ENCODE measurements around the gene NARS2.

Gene NARS2

DNA sequence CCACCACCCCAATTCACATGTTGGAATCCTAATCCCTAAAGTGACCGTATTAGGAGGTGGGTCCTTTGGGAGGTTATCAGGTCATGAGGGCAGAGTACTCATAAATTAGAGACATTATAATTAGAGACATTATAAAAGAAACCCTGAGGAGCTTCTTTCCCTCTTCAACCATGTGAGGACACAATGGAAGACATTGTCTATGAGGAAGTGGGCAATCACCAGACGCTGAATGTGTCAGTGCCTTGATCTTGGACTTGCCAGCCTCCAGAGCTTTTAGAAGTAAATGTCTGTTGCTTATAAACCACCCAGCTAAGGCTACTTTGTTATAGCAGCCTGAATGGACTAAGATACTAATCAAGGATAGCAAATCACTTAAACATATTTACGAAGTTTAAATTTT is 171.8 kb downstream of the NARS2 start:
- Histone ChIP-seq H3K4me3 (ENCODE audit: low read depth in 1 of 2, low read length in 2 of 2) (no peak overlapping the region), H3K9me3 (ENCODE audit: control insufficient read depth in 1 of 2, low read length in 2 of 2) (no peaks in the 10 kb centered on the region), H3K27ac (ENCODE audit: low read length) (no peak overlapping the region), H3K4me1 (ENCODE audit: control insufficient read depth in 1 of 2, insufficient read depth in 2 of 2, low read length in 2 of 2) (peaks cover 0 to 13% of the 10 kb centered on the region in 2 donors), H3K36me3 (ENCODE audit: control insufficient read depth in 1 of 2, insufficient read depth in 2 of 2, low read length in 2 of 2) (no peaks in the 10 kb centered on the region), H3K27me3 (ENCODE audit: low read depth, low read length) (no peaks in the 10 kb centered on the region)

DNA sequence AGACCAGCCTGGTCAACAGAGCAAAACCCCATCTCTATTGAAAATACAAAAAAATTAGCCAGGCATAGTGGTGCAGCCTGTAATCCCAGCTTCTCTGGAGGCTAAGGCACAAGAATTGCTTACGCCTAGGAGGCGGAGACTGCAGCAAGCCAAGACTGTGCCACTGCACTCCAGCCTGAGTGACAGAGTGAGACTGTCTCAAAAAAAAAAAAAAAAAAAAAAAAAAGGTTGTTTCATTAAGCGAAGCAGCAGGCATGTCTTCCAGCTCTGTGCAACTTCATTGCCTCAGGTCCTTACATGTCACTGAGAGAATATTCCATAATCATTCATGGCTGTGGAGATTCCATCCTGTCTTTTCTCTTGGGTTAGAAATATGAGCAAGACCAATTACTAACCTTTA is 174.0 kb downstream of the NARS2 start:
- H3K27me3 ChIP-seq (ENCODE audit: low read depth, low read length), result no peaks in the 10 kb centered on the region
- H3K4me1 ChIP-seq (ENCODE audit: control insufficient read depth in 1 of 2, insufficient read depth in 2 of 2, low read length in 2 of 2), result peaks cover 0 to 13% of the 10 kb centered on the region in 2 donors
- no peaks in the 10 kb centered on the region for H3K36me3 ChIP-seq (ENCODE audit: control insufficient read depth in 1 of 2, insufficient read depth in 2 of 2, low read length in 2 of 2)
- H3K9me3 ChIP-seq (ENCODE audit: control insufficient read depth in 1 of 2, low read length in 2 of 2), result no peaks in the 10 kb centered on the region
- no peak overlapping the region for H3K27ac ChIP-seq (ENCODE audit: low read length)
- no peak overlapping the region for H3K4me3 ChIP-seq (ENCODE audit: low read depth in 1 of 2, low read length in 2 of 2)

DNA sequence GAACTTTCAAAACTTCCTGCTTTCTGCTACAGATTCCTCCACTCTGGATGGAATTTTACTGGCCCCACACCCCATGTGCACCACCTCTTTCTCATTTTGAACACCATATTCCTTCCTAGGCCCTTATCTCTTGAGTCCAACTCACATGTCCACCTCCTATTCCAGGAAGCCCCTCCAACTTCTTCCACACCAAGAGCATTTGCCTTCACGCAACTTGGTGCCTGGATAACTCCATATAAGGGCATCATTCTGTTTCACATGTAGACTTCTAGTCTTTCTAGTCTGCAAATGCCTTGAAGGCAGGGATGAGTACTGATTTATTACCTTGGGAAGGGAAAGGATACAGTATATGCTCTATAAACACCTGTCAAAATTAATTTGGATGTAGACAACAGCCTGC is 174.5 kb downstream of the NARS2 start:
- H3K4me3 ChIP-seq (ENCODE audit: low read depth in 1 of 2, low read length in 2 of 2), result no peak overlapping the region
- H3K9me3 ChIP-seq (ENCODE audit: control insufficient read depth in 1 of 2, low read length in 2 of 2), result no peaks in the 10 kb centered on the region

DNA sequence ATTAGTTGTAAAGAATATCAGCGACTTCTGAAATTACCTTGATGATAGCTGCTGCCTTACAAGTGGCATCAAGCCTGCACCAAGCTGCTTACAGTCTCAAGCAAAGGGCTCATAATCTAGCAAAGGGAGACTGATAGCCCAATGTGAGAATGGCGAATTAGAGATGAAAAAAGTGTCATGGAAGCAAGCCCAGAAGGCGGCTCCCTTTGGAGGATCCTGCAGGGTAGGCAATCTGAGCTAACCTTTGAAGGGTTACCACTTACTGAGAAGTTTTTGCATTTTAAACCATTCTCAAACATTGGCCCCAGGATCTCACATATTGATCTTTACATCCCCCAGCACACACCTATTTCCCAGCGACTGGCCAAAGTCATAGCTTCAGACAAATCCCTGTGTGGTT is 175.5 kb downstream of the NARS2 start:
- Histone ChIP-seq H3K4me1 (ENCODE audit: control insufficient read depth in 1 of 2, insufficient read depth in 2 of 2, low read length in 2 of 2) (peaks cover 0 to 13% of the 10 kb centered on the region in 2 donors), H3K36me3 (ENCODE audit: control insufficient read depth in 1 of 2, insufficient read depth in 2 of 2, low read length in 2 of 2) (no peaks in the 10 kb centered on the region), H3K27ac (ENCODE audit: low read length) (no peak overlapping the region)

More for the DNA sequence above, 174.5 kb downstream of the NARS2 start:
- no peak overlapping the region for H3K27ac ChIP-seq (ENCODE audit: low read length)
- no peaks in the 10 kb centered on the region for H3K27me3 ChIP-seq (ENCODE audit: low read depth, low read length)
- H3K36me3 ChIP-seq (ENCODE audit: control insufficient read depth in 1 of 2, insufficient read depth in 2 of 2, low read length in 2 of 2), result no peaks in the 10 kb centered on the region
- peaks cover 0 to 13% of the 10 kb centered on the region in 2 donors for H3K4me1 ChIP-seq (ENCODE audit: control insufficient read depth in 1 of 2, insufficient read depth in 2 of 2, low read length in 2 of 2)

DNA sequence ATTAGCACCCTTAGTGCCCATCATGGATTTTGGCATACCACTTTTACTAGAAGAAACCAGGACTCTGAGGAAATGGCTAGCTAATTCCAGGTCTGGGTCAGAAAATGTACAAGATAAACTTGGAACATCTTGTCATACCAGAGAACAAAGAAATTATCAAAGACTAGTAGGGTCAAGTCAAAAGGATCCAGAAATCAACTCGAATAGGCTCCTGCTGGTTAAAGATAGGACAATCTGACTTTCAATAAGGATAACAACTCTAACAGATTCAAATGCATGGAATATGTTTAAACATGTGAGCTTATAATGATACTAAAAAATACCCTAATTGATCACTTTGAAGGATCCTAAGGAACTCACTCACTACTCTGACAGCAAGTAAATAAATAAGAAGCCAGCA is 175.9 kb downstream of the NARS2 start:
- H3K4me3 ChIP-seq (ENCODE audit: low read depth in 1 of 2, low read length in 2 of 2), result no peak overlapping the region
- peaks cover 0 to 13% of the 10 kb centered on the region in 2 donors for H3K4me1 ChIP-seq (ENCODE audit: control insufficient read depth in 1 of 2, insufficient read depth in 2 of 2, low read length in 2 of 2)
- H3K27me3 ChIP-seq (ENCODE audit: low read depth, low read length), result no peaks in the 10 kb centered on the region
- H3K9me3 ChIP-seq (ENCODE audit: control insufficient read depth in 1 of 2, low read length in 2 of 2), result no peaks in the 10 kb centered on the region
- H3K27ac ChIP-seq (ENCODE audit: low read length), result no peak overlapping the region
- no peaks in the 10 kb centered on the region for H3K36me3 ChIP-seq (ENCODE audit: control insufficient read depth in 1 of 2, insufficient read depth in 2 of 2, low read length in 2 of 2)

More for the DNA sequence above, 175.5 kb downstream of the NARS2 start:
- Histone ChIP-seq H3K27me3 (ENCODE audit: low read depth, low read length) (no peaks in the 10 kb centered on the region), H3K9me3 (ENCODE audit: control insufficient read depth in 1 of 2, low read length in 2 of 2) (no peaks in the 10 kb centered on the region), H3K4me3 (ENCODE audit: low read depth in 1 of 2, low read length in 2 of 2) (no peak overlapping the region)

DNA sequence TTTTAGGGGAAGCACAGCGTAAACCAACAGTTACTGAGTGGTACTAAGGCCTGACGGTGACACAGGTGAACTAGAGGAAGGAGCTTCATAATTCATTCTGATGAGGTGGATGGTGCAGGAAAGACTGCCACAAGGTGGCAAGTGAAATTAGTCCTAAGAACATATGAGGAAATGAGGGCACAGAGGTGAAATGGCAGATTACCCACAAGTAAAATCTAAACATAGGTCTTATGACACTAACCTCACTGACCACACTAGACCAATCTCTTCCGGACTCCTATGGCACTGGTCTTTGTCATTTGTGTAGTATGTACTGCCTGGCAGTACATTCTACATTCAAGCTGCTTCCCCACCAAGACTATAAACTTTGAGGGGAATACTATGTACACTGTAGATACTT is 177.3 kb downstream of the NARS2 start:
- Histone ChIP-seq H3K4me3 (ENCODE audit: low read depth in 1 of 2, low read length in 2 of 2) (no peak overlapping the region), H3K4me1 (ENCODE audit: control insufficient read depth in 1 of 2, insufficient read depth in 2 of 2, low read length in 2 of 2) (peaks cover 0 to 13% of the 10 kb centered on the region in 2 donors), H3K27ac (ENCODE audit: low read length) (no peak overlapping the region), H3K9me3 (ENCODE audit: control insufficient read depth in 1 of 2, low read length in 2 of 2) (no peaks in the 10 kb centered on the region), H3K36me3 (ENCODE audit: control insufficient read depth in 1 of 2, insufficient read depth in 2 of 2, low read length in 2 of 2) (no peaks in the 10 kb centered on the region), H3K27me3 (ENCODE audit: low read depth, low read length) (no peaks in the 10 kb centered on the region)

DNA sequence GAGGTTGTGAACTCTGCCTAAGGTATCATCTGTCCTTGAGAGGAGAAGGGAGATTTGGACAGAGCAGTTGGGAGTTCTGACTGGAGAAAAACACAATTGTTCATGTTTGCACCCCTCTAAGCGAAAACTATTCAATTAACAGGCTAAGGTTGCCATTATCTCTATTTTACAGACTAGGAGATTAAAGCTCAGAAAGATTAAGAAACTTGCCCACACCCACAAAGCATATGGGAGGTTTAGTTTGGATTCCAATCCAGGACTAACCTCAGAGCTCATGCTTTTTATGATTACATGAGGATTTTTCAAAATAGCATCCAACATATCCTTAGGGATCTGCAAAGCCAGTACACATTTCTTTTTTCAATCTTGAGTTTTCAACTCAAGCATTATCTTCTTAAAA is 179.1 kb downstream of the NARS2 start:
- H3K27ac ChIP-seq (ENCODE audit: low read length), result no peak overlapping the region
- H3K4me1 ChIP-seq (ENCODE audit: control insufficient read depth in 1 of 2, insufficient read depth in 2 of 2, low read length in 2 of 2), result peaks cover 0 to 6% of the 10 kb centered on the region in 2 donors
- no peaks in the 10 kb centered on the region for H3K36me3 ChIP-seq (ENCODE audit: control insufficient read depth in 1 of 2, insufficient read depth in 2 of 2, low read length in 2 of 2)
- H3K9me3 ChIP-seq (ENCODE audit: control insufficient read depth in 1 of 2, low read length in 2 of 2), result no peaks in the 10 kb centered on the region
- no peaks in the 10 kb centered on the region for H3K27me3 ChIP-seq (ENCODE audit: low read depth, low read length)
- H3K4me3 ChIP-seq (ENCODE audit: low read depth in 1 of 2, low read length in 2 of 2), result no peak overlapping the region

DNA sequence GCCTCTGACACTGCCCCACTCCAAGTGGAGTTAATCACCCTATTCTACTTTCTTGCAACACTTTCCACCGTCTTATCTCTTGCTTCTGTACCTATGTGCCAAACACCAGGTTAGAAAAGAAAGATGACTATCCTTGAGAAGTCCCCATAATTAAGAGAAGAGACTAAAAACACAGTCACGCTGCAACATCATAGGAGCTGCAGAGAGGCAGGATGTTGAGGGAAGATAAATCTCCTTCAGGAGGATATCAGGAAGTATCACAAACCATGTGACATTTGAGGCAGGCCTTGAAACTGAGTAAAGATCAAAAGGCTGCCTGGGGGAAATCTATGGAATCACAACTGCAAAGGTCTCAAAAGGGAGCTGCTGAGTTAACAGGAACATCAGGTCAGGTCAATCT is 181.8 kb downstream of the NARS2 start:
- H3K9me3 ChIP-seq (ENCODE audit: control insufficient read depth in 1 of 2, low read length in 2 of 2), result no peaks in the 10 kb centered on the region
- no peaks in the 10 kb centered on the region for H3K4me1 ChIP-seq (ENCODE audit: control insufficient read depth in 1 of 2, insufficient read depth in 2 of 2, low read length in 2 of 2)
- H3K27ac ChIP-seq (ENCODE audit: low read length), result no peak overlapping the region
- no peak overlapping the region for H3K4me3 ChIP-seq (ENCODE audit: low read depth in 1 of 2, low read length in 2 of 2)
- no peaks in the 10 kb centered on the region for H3K36me3 ChIP-seq (ENCODE audit: control insufficient read depth in 1 of 2, insufficient read depth in 2 of 2, low read length in 2 of 2)
- no peaks in the 10 kb centered on the region for H3K27me3 ChIP-seq (ENCODE audit: low read depth, low read length)

DNA sequence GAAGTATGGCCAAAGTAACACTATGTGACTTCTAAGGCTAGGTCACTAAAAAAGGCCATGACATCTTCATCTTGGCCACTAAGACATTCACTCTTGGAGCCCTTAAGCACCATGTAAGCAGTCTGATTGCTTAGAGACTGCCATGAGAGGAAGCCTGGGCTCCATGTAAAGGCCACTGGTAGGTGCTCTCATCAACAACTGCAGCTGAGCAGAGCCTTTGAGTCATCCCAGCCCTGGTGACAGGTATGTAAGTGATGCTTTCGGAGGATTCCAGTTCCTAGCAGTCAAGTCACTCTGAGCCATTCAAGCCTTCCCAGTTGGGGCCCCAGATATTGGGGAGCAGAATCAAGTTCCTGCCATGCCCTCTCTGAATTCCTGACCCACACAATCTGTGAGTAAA is 183.2 kb downstream of the NARS2 start:
- H3K27ac ChIP-seq (ENCODE audit: low read length), result no peak overlapping the region
- no peaks in the 10 kb centered on the region for H3K4me1 ChIP-seq (ENCODE audit: control insufficient read depth in 1 of 2, insufficient read depth in 2 of 2, low read length in 2 of 2)
- H3K9me3 ChIP-seq (ENCODE audit: control insufficient read depth in 1 of 2, low read length in 2 of 2), result no peaks in the 10 kb centered on the region

DNA sequence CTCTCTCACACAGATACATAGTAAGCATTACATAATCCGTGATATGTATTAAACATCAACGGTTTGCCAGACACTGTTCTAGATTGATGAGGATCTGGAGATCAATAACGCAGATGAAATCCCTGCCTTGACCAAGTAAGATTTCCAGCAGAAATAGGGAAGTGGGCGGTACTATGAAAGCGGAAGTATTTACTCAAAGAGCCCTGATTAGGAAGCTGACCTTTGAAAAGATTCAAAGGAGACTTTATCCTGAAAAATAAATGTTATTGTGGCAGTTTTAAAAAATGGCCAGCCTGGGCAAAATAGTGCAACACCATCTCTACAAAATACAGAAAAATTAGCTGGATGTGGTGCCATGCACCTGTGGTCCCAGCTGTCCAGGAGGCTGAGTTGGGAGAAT is 183.9 kb downstream of the NARS2 start:
- H3K4me3 ChIP-seq (ENCODE audit: low read depth in 1 of 2, low read length in 2 of 2), result no peak overlapping the region
- H3K36me3 ChIP-seq (ENCODE audit: control insufficient read depth in 1 of 2, insufficient read depth in 2 of 2, low read length in 2 of 2), result no peaks in the 10 kb centered on the region
- no peaks in the 10 kb centered on the region for H3K9me3 ChIP-seq (ENCODE audit: control insufficient read depth in 1 of 2, low read length in 2 of 2)
- H3K27me3 ChIP-seq (ENCODE audit: low read depth, low read length), result no peaks in the 10 kb centered on the region
- H3K27ac ChIP-seq (ENCODE audit: low read length), result no peak overlapping the region
- no peaks in the 10 kb centered on the region for H3K4me1 ChIP-seq (ENCODE audit: control insufficient read depth in 1 of 2, insufficient read depth in 2 of 2, low read length in 2 of 2)

More for the DNA sequence above, 183.2 kb downstream of the NARS2 start:
- no peaks in the 10 kb centered on the region for H3K36me3 ChIP-seq (ENCODE audit: control insufficient read depth in 1 of 2, insufficient read depth in 2 of 2, low read length in 2 of 2)
- no peak overlapping the region for H3K4me3 ChIP-seq (ENCODE audit: low read depth in 1 of 2, low read length in 2 of 2)
- H3K27me3 ChIP-seq (ENCODE audit: low read depth, low read length), result no peaks in the 10 kb centered on the region

DNA sequence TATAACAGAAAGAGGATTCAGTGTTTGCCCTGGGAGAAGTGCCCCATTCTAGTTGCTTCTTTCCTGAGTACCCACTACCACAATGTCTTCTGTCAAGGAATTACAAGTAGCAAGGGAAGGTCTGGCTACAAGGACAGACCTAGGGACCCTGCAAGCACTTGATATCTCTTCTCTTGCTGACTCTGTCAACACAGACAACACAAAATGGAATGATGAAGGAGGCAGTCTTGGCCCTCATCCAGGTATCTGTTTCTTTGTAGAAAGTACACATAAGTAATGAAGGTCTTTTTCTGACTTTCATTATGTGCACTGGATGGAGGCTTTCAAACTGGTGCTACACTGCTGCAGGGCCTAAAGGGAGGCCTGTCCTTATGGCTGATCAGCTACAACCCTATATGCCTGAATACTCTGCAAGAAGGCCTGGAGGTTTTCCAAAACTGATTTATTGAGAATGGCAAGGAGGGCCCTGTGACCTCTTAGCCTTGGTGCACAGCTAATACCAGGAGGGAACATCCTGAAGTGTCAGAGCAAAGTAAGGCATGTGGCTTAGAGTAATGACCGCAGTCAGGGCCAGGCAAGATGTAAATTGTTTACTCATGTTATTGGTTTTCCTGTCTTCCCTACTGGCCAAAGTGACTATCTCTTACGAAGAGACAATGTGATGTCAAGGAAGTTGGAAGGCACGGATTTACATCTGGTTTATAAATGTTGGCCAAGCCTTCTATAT is 188.3 kb downstream of the NARS2 start:
- H3K27me3 ChIP-seq (ENCODE audit: low read depth, low read length), result no peaks in the 10 kb centered on the region
- H3K4me1 ChIP-seq (ENCODE audit: control insufficient read depth in 1 of 2, insufficient read depth in 2 of 2, low read length in 2 of 2), result no peaks in the 10 kb centered on the region
- H3K27ac ChIP-seq (ENCODE audit: low read length), result no peak overlapping the region
- H3K9me3 ChIP-seq (ENCODE audit: control insufficient read depth in 1 of 2, low read length in 2 of 2), result peaks cover 0 to 4% of the 10 kb centered on the region in 2 donors
- no peak overlapping the region for H3K4me3 ChIP-seq (ENCODE audit: low read depth in 1 of 2, low read length in 2 of 2)
- peaks cover 0 to 11% of the 10 kb centered on the region in 2 donors for H3K36me3 ChIP-seq (ENCODE audit: control insufficient read depth in 1 of 2, insufficient read depth in 2 of 2, low read length in 2 of 2)
